GM18517 (cell line): ENCODE data around the gene COX7B.
"Not testable (repeated sequence)": the region's sequence is repeated elsewhere in the genome, so short reads cannot be mapped to it uniquely, and the experiment has no call there.

Experiments
- ATAC-seq: cut with Tn5 transposase; IDR thresholded peaks from one replicate; pipeline ENCODE4 v1.9.1; 2021; ENCODE audit warnings: mild to moderate bottlenecking, moderate library complexity; ENCODE audit not compliant: unreplicated experiment

COX7B gene

GRCh38 chrX:77945031-77945430 is 45.8 kb downstream of the COX7B start:
- ATAC-seq: not testable (repeated sequence)

- no peak for ATAC-seq
Observed at GRCh38 chrX:77945910-77946545, 46.8 kb downstream of the COX7B start.

- no peak for ATAC-seq
Observed at GRCh38 chrX:77946571-77946970, 47.3 kb downstream of the COX7B start.

- no peak for ATAC-seq
Observed at GRCh38 chrX:77949840-77950239, 50.6 kb downstream of the COX7B start.

- ATAC-seq: no peak
Observed at GRCh38 chrX:77952173-77952572, 52.9 kb downstream of the COX7B start.

- ATAC-seq: no peak
Observed at GRCh38 chrX:77953302-77953701, 54.0 kb downstream of the COX7B start.

GRCh38 chrX:77953708-77954107 is 54.4 kb downstream of the COX7B start:
- ATAC-seq: no peak
